WERI-Rb-1 (cell line): ENCODE results near the gene UBR1.
"Not testable (repeated sequence)": the region's sequence is repeated elsewhere in the genome, so short reads cannot be mapped to it uniquely, and the experiment has no call there.

Experiments used
- DNase-seq: peaks from one replicate; pipeline ENCODE4 v3.0.0-alpha.2; 2020
- H3K27ac ChIP-seq: fragments of 250-450 bp; sonication (Bioruptor Pico); 2 replicates; pipeline ENCODE4 v1.5.1; 2020; ENCODE audit warnings: mild to moderate bottlenecking, moderate library complexity
- H3K27me3 ChIP-seq: fragments of 250-450 bp; sonication (Bioruptor Pico); 2 replicates; pipeline ENCODE4 v1.5.1; 2021; ENCODE audit warnings: mild to moderate bottlenecking, low read depth, moderate library complexity; ENCODE audit not compliant: insufficient read depth, severe bottlenecking
- H3K36me3 ChIP-seq: fragments of 250-450 bp; sonication (Bioruptor Pico); 2 replicates; pipeline ENCODE4 v1.5.1; 2020; ENCODE audit warnings: mild to moderate bottlenecking, moderate library complexity
- H3K4me3 ChIP-seq: 2 replicates; pipeline ENCODE4 v1.5.1; 2011; ENCODE audit warnings: low read depth, mild to moderate bottlenecking, control low read depth, low read length
- H3K9me3 ChIP-seq: fragments of 250-450 bp; sonication (Bioruptor Pico); 2 replicates; pipeline ENCODE4 v1.5.1; 2021; ENCODE audit warnings: mild to moderate bottlenecking, moderate library complexity; ENCODE audit not compliant: severe bottlenecking
- TF ChIP-seq, protein P1 (sequence below): IDR thresholded peaks from 2 replicates; pipeline ENCODE4 v1.5.1; 2011; ENCODE audit warnings: low read depth, mild to moderate bottlenecking, control low read depth, inconsistent platforms, low read length

UBR1 gene

DNA sequence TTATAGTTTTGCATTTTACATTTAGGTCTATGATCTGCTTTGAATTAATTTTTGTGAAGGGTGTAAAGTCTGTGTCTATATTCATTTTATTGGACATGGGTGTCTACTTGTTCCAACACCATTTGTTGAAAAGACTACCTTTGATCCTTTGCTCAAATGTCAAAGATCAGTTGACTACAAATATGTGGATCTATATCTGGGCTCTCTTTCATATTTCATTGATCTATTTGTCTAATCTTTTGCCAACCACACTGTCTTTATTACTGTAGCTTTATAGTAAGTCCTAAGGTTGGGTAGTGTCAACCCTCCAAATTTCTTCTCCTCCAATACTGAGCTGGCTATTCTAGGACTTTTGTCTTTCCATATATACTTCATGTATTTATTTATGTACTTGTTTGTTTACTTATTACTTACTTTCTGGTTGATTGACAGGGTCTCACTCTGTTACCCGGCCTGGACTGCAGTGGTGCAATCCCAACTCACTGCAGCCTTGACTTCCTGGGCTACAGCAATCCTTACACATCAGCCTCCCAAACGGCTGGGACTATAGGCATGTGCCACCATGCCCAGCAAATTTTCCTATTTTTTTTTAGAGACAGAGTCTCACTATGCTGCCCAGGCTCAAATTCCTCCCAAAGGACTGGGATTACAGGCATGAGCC is 131.5 kb downstream of the UBR1 start:
- H3K9me3 ChIP-seq, result no peaks in the 10 kb centered on the region
- H3K27me3 ChIP-seq, result no peaks in the 10 kb centered on the region
- no peak overlapping the region for H3K4me3 ChIP-seq
- peaks cover 41% of the 10 kb centered on the region for H3K36me3 ChIP-seq
- no peak overlapping the region for H3K27ac ChIP-seq
- DNase-seq, result no peak
- TF ChIP-seq, protein P1, sequence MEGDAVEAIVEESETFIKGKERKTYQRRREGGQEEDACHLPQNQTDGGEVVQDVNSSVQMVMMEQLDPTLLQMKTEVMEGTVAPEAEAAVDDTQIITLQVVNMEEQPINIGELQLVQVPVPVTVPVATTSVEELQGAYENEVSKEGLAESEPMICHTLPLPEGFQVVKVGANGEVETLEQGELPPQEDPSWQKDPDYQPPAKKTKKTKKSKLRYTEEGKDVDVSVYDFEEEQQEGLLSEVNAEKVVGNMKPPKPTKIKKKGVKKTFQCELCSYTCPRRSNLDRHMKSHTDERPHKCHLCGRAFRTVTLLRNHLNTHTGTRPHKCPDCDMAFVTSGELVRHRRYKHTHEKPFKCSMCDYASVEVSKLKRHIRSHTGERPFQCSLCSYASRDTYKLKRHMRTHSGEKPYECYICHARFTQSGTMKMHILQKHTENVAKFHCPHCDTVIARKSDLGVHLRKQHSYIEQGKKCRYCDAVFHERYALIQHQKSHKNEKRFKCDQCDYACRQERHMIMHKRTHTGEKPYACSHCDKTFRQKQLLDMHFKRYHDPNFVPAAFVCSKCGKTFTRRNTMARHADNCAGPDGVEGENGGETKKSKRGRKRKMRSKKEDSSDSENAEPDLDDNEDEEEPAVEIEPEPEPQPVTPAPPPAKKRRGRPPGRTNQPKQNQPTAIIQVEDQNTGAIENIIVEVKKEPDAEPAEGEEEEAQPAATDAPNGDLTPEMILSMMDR, result no peak

DNA sequence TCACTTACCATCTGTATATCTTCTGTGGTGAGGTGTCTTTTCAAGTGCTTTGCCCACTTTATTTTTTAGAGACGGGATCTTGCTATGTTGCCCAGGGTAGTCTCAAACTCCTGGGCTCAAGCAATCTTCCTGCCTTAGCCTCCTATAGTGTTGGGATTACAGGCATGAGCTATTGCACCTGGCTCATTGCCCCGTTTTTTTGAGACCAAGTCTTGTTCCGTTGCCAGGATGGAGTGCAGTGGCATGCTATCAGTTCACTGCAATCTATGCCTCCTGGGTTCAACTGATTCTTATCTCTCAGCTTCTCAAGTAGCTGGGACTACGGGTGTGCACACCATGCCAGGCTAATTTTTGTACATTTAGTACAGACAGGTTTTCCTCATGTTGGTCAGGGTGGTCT is 132.7 kb downstream of the UBR1 start:
- Histone ChIP-seq H3K4me3 (no peak overlapping the region), H3K36me3 (peaks cover 41% of the 10 kb centered on the region), H3K27me3 (no peaks in the 10 kb centered on the region), H3K27ac (no peak overlapping the region), H3K9me3 (no peaks in the 10 kb centered on the region)
- TF ChIP-seq, protein P1, result no peak
- DNase-seq, result no peak

DNA sequence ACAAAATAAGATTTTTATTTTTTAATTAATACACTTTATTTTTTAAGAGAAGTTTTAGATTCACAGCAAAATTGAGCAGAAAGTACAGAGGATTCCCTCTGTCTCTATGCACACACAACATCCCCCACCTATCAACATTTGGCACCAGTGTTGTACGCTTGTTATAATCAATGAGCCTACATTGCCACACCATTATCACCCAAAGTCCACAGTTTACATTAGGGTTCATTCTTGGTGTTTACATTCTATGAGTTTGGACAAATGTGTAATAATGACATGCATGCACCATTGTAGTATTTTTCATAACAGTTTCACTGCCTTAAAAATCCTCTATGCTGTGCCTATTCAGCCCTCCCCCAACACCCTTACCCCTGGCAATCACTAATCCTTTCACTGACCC is 134.0 kb downstream of the UBR1 start:
- TF ChIP-seq, protein P1, result no peak
- H3K4me3 ChIP-seq, result no peak overlapping the region
- H3K36me3 ChIP-seq, result peaks cover 37% of the 10 kb centered on the region
- H3K27ac ChIP-seq, result no peak overlapping the region
- no peak for DNase-seq
- no peaks in the 10 kb centered on the region for H3K9me3 ChIP-seq
- H3K27me3 ChIP-seq, result no peaks in the 10 kb centered on the region

DNA sequence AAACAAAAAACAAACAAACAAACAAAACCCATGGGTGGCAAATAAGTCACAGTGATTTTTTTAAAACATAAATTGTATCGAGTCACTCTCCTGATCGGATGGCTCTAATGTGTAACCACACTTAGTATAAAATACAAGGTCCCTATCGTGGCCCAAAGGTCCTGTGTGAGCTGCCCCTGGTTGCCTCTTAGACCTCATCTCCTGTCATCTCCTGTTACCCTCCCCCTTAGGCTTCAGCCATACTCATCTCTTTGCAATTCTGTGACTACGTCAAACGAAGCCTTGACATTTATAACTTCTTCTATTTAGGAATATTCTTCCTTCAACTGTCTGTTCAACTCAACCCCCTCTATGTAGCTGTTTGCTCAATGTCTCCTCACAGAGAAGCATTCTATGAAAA is 141.4 kb downstream of the UBR1 start:
- Histone ChIP-seq H3K4me3 (no peak overlapping the region), H3K27ac (no peak overlapping the region), H3K36me3 (peaks cover 25% of the 10 kb centered on the region), H3K27me3 (no peaks in the 10 kb centered on the region), H3K9me3 (no peaks in the 10 kb centered on the region)
- TF ChIP-seq, protein P1, result no peak
- no peak for DNase-seq

GRCh38 chr15:42955518-42955917 is 150.3 kb downstream of the UBR1 start:
- H3K9me3 ChIP-seq, result no peaks in the 10 kb centered on the region
- H3K36me3 ChIP-seq, result peaks cover 36% of the 10 kb centered on the region
- H3K27me3 ChIP-seq, result no peaks in the 10 kb centered on the region
- DNase-seq, result no peak
- TF ChIP-seq, protein P1, result no peak
- no peak overlapping the region for H3K4me3 ChIP-seq
- no peak overlapping the region for H3K27ac ChIP-seq

DNA sequence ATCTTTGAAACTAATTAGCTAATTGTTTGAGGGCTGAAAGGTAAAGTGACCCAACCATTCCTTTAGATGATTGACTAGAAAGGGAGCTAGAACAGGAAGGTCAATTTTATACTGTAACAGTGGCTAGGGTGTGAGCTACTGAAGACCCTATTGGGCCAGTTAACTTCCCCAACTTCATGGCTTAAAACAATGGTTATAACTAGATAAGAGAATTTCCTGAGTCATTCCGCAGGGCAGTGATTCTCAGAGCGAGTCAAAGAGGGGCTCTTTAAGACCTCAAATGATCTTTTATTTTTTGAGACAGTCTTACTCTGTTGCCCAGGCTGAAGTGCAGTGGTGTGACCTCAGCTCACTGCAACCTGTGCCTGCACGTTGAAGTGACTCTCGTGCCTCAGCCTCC is 151.5 kb downstream of the UBR1 start:
- Histone ChIP-seq H3K36me3 (peaks cover 36% of the 10 kb centered on the region), H3K9me3 (no peaks in the 10 kb centered on the region), H3K27ac (no peak overlapping the region), H3K27me3 (no peaks in the 10 kb centered on the region), H3K4me3 (no peak overlapping the region)
- TF ChIP-seq, protein P1, result no peak
- DNase-seq, result no peak

DNA sequence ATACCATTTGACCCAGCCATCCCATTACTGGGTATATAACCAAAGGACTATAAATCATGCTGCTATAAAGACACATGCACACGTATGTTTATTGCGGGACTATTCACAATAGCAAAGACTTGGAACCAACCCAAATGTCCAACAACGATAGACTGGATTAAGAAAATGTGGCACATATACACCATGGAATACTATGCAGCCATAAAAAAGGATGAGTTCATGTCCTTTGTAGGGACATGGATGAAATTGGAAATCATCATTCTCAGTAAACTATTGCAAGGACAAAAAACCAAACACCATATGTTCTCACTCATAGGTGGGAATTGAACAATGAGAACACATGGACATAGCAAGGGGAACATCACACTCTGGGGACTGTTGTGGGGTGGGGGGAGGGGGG is 156.9 kb downstream of the UBR1 start:
- H3K27me3 ChIP-seq, H3K9me3 ChIP-seq, DNase-seq, H3K4me3 ChIP-seq, H3K27ac ChIP-seq: not testable (repeated sequence)
- peaks cover 34% of the 10 kb centered on the region for H3K36me3 ChIP-seq
